GM12865 (cell line): ENCODE results near the gene KIF3A.

Experiments
- DNase-seq: peaks from one replicate; pipeline ENCODE4 v3.0.0; 2010; ENCODE audit warnings: low read depth
- H3K4me3 ChIP-seq: 2 replicates; pipeline ENCODE4 v1.5.1; 2011; ENCODE audit warnings: mild to moderate bottlenecking, low read depth, low read length, control low read depth
- TF ChIP-seq, protein P1 (sequence below): IDR thresholded peaks from 2 replicates; pipeline ENCODE4 v1.5.1; 2011; ENCODE audit warnings: low read length, control low read depth, low read depth, inconsistent platforms; ENCODE audit not compliant: insufficient read depth; ENCODE audit errors: missing control alignments

Gene KIF3A

DNA sequence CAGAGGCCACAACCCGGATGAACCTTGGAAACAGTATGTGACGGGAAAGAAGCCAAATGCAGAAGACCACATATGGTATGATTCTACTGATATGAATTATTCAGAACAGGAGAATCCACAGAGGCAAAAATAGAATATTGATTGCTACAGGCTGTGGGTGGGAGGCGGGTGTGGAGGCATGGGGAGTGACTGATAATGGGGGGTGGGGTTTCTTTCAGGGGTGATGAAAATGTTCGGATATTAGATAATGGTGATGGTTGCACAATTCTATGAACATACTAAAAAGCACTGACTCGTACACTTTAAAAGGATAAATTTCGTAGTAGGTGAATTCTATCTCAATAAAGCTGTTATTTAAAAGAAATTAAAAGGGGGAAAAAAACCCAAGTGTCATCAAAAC lies 52.9 kb downstream of the KIF3A start:
- H3K4me3 ChIP-seq, result no peak overlapping the region
- no peak for DNase-seq
- TF ChIP-seq, protein P1, sequence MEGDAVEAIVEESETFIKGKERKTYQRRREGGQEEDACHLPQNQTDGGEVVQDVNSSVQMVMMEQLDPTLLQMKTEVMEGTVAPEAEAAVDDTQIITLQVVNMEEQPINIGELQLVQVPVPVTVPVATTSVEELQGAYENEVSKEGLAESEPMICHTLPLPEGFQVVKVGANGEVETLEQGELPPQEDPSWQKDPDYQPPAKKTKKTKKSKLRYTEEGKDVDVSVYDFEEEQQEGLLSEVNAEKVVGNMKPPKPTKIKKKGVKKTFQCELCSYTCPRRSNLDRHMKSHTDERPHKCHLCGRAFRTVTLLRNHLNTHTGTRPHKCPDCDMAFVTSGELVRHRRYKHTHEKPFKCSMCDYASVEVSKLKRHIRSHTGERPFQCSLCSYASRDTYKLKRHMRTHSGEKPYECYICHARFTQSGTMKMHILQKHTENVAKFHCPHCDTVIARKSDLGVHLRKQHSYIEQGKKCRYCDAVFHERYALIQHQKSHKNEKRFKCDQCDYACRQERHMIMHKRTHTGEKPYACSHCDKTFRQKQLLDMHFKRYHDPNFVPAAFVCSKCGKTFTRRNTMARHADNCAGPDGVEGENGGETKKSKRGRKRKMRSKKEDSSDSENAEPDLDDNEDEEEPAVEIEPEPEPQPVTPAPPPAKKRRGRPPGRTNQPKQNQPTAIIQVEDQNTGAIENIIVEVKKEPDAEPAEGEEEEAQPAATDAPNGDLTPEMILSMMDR, result no peak

DNA sequence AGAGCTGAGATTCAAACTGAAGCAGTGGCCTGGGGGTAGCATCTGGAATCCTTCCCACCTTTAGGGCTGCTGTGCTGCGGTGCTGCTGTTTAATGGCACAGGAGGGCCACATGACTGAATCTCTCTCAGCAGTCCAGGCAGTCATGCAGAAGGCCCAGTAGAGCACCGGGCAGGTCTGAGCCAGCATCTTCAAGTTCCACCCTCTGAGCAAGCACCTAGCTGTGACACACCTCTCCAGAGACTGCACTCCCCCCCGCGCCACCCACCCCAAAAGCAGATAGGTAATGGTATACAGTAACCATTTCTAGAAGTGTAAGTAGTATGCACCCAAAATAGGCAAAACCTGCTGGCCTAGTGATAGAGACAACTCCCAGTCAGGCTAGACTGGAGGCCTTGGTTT lies 55.4 kb downstream of the KIF3A start:
- TF ChIP-seq, protein P1, result no peak
- DNase-seq, result no peak
- no peak overlapping the region for H3K4me3 ChIP-seq

DNA sequence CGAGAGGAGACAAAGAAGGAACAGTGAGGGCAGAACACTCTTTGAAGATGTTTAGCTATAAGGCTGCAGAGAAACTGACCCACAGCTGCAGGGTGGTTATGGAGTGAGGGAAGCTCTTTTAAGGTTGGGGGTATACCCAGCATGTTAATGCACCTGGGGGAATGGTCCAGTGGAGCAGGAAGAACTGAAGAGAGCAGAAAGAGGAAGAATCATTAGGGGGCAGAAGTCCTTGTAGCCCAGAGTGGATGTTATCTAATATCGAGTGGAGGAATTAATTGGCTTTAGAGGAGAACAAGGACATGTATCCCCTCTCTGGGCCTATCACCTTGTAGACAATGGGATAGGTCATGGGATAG lies 55.9 kb downstream of the KIF3A start:
- no peak overlapping the region for H3K4me3 ChIP-seq
- DNase-seq, result no peak
- TF ChIP-seq, protein P1, result no peak

DNA sequence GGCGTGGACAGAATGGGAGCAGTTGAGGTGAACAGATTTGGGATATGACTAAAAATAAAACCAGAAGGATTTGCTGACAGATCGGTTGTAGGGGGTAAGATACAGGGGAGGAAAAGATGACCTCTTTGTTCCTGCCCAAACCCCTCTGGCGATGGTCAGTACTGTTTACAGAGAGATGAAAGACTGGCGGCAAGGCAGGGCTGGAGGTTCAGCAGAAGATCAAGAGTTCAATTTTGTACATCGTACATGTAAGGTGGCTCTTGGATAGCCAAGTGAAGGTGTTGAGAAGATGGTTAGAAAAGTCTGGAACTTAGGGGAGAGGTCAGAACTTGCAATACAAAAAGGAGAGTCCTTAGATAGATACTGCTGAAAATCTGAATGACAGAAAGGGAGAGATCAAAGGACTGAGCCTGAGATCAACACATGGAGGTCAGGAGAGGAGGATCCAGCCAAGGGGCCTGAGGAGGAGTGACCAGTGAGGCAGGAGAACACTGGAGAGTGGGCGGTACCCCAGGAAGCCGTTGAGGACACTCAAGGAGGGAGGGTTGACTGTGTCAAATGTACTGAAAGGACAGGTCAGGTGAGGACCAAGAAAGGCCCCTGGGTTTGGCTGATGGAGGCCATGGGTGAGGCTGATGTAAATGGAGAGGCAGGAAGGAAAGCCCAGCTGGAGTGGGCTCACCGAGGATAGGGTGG lies 56.4 kb downstream of the KIF3A start:
- TF ChIP-seq, protein P1, result no peak
- H3K4me3 ChIP-seq, result no peak overlapping the region
- no peak for DNase-seq

DNA sequence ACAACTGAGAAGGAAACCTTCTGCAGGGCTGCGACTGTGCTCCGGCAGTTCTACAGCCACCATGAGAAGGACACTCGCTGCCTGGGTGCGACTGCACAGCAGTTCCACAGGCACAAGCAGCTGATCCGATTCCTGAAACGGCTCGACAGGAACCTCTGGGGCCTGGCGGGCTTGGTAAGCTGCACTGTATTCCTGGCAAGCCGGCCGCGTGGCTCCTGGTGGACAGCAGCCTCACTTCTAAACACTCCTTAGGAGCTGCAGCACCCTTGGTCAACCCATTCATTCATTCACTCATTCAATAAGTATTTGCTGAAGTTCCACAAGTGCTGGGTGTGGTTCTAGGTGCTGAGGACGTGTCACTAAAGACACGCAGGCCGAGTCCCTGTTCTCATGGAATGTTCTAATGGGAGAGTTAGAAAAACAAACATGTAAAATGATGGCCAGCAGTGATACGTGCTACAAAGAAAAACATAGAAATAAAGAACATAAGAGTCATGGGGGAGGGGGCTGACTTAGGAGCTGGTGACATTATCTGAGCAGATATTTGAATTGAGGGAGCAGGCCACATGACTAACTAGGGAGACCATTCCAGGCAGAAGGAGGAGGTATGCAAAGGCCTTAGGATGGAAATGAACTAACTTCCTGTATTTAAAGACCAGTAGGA lies 57.5 kb downstream of the KIF3A start:
- TF ChIP-seq, protein P1, result no peak
- no peak overlapping the region for H3K4me3 ChIP-seq
- no peak for DNase-seq

DNA sequence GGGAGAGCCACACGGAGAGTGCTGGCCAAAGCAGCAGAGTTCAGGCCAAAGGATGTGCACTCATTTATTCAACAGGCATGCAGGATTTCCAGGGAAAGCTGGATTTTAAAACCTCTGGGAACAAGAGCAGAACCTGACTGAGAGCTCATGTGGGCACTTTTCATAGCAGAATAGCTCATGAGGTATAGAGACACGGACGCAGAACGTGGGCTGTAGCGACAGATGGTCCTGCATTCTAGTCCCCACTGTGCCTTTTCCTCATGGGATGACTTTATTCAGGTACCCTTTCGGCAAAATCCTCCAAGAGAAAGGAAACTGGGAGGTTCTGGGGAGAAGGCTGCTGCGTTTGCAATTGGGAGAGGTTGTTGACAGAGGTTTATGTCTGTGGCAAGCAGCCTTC lies 58.2 kb downstream of the KIF3A start:
- no peak overlapping the region for H3K4me3 ChIP-seq
- no peak for DNase-seq
- TF ChIP-seq, protein P1, result no peak

DNA sequence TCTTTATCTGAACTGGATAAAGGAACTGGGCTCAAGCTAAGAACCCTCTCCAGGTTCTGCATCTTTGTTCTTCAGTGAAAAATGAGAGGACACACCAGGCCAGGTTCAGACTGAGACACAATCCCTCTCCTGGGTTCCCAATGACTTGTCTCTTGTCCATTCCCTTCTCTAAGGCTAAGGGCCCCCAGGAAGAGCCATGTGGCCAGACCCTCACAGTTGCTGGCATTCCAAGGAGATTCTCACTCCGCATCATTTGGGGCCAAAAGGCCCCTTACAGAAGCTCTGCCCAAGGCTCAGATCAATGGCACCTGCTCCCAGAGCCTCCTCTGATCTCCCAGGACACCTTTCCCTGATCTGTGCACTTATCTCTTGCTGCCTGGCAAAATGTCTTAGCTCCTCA lies 58.6 kb downstream of the KIF3A start:
- TF ChIP-seq, protein P1, result no peak
- no peak for DNase-seq
- H3K4me3 ChIP-seq, result no peak overlapping the region
